Liver (tissue), 9 donors: ENCODE data around the gene CAPS. TPM values are rescaled to one million over a fixed set of nuclear protein-coding genes. Genes with fewer than 3 reads are reported as not detected.

Experiments used
- DNase-seq: peaks from one replicate; pipeline ENCODE4 v3.0.0-alpha.2; 2017; ENCODE audit warnings: low spot score
- H3K27ac ChIP-seq, 2 donors: one replicate each; pipeline ENCODE4 v1.7.0; 2013; ENCODE audit warnings: inconsistent platforms in 2 of 2, low read length in 2 of 2, control low read depth in 1 of 2, low read depth in 1 of 2, mild to moderate bottlenecking in 1 of 2
- H3K27me3 ChIP-seq, 4 donors: one replicate each; pipeline versions ENCODE4 v1.6.1 to v1.7.0; 2013; ENCODE audit warnings: low read length in 3 of 4, inconsistent platforms in 1 of 4, mild to moderate bottlenecking in 1 of 4, moderate library complexity in 1 of 4; ENCODE audit not compliant: control insufficient read depth in 4 of 4, insufficient read depth in 4 of 4
- H3K36me3 ChIP-seq, 4 donors: one replicate each; pipeline versions ENCODE4 v1.6.1 to v1.7.0; 2013; ENCODE audit warnings: low read length in 3 of 4, mild to moderate bottlenecking in 3 of 4, low read depth in 1 of 4, moderate library complexity in 1 of 4; ENCODE audit not compliant: control insufficient read depth in 4 of 4, insufficient read depth in 3 of 4
- H3K4me1 ChIP-seq, 4 donors: one replicate each; pipeline versions ENCODE4 v1.6.1 to v1.7.0; 2013; ENCODE audit warnings: low read length in 3 of 4, mild to moderate bottlenecking in 3 of 4, moderate library complexity in 1 of 4; ENCODE audit not compliant: control insufficient read depth in 4 of 4, insufficient read depth in 4 of 4
- H3K4me3 ChIP-seq, 3 donors: one replicate each; pipeline versions ENCODE4 v1.6.1 to v1.7.0; 2013; ENCODE audit warnings: low read length in 3 of 3, control low read depth in 1 of 3, low read depth in 1 of 3, mild to moderate bottlenecking in 1 of 3
- H3K9ac ChIP-seq, 2 donors: one replicate each; pipeline ENCODE4 v1.7.0; 2013; ENCODE audit warnings: low read length in 2 of 2, mild to moderate bottlenecking in 2 of 2, moderate library complexity in 2 of 2, control low read depth in 1 of 2, low read depth in 1 of 2
- H3K9me3 ChIP-seq, 4 donors: one replicate each; pipeline versions ENCODE4 v1.6.1 to v1.7.0; 2013; ENCODE audit warnings: low read length in 3 of 4; ENCODE audit not compliant: control insufficient read depth in 4 of 4
- CTCF ChIP-seq: fragments of 150-350 bp; IDR thresholded peaks from 2 replicates; pipeline ENCODE4 v1.5.1; 2017; ENCODE audit warnings: improper control_type of control experiment, low read depth, low read length; ENCODE audit not compliant: missing input control
- EGR1 ChIP-seq, 2 donors: IDR thresholded peaks; 2 replicates each; pipeline ENCODE4 v1.6.1; 2016 to 2018; ENCODE audit warnings: antibody characterized with exemption in 2 of 2, low read depth in 2 of 2
- FOXA1 ChIP-seq: IDR thresholded peaks from 2 replicates; pipeline ENCODE4 v1.6.1; 2016; ENCODE audit warnings: antibody characterized with exemption
- FOXA2 ChIP-seq: IDR thresholded peaks from 2 replicates; pipeline ENCODE4 v1.6.1; 2016; ENCODE audit warnings: antibody characterized with exemption
- GABPA ChIP-seq, 2 donors: IDR thresholded peaks in 1 of 2; conservative IDR thresholded peaks in 1 of 2; 2 replicates each; pipeline ENCODE4 v1.6.1; 2016; ENCODE audit warnings: antibody characterized with exemption in 2 of 2, mild to moderate bottlenecking in 1 of 2, moderate library complexity in 1 of 2
- HNF4A ChIP-seq, 2 donors: conservative IDR thresholded peaks; 2 replicates each; pipeline ENCODE4 v1.6.1; 2016; ENCODE audit warnings: antibody characterized with exemption in 2 of 2, mild to moderate bottlenecking in 2 of 2
- HNF4G ChIP-seq: IDR thresholded peaks from 2 replicates; pipeline ENCODE4 v1.6.1; 2016; ENCODE audit warnings: antibody characterized with exemption
- JUND ChIP-seq, 2 donors: IDR thresholded peaks; 2 replicates each; pipeline ENCODE4 v1.6.1; 2016; ENCODE audit warnings: antibody characterized with exemption in 2 of 2
- MAX ChIP-seq: IDR thresholded peaks from 2 replicates; pipeline ENCODE4 v1.6.1; 2016; ENCODE audit warnings: antibody characterized with exemption
- NR2F2 ChIP-seq: IDR thresholded peaks from 2 replicates; pipeline ENCODE4 v1.6.1; 2016; ENCODE audit warnings: antibody characterized with exemption
- RAD21 ChIP-seq, 2 donors: IDR thresholded peaks; 2 replicates each; pipeline ENCODE4 v1.6.1; 2016; ENCODE audit warnings: antibody characterized with exemption in 2 of 2, mild to moderate bottlenecking in 2 of 2
- RXRA ChIP-seq, 2 donors: IDR thresholded peaks; 2 replicates each; pipeline ENCODE4 v1.6.1; 2017 to 2018; ENCODE audit warnings: antibody characterized with exemption in 2 of 2, mild to moderate bottlenecking in 1 of 2
- TAF1 ChIP-seq: conservative IDR thresholded peaks from 2 replicates; pipeline ENCODE4 v1.6.1; 2016; ENCODE audit warnings: antibody characterized with exemption, mild to moderate bottlenecking
- YY1 ChIP-seq: IDR thresholded peaks from 2 replicates; pipeline ENCODE4 v1.6.1; 2016; ENCODE audit warnings: antibody characterized with exemption, mild to moderate bottlenecking
- WGBS: extraction: QIAGEN DNeasy Blood & Tissue Kit; methylation state at CpG from one replicate; pipeline ENCODE4 v1.1.7; 2013; 5-methylcytosine and 5-hydroxymethylcytosine counted together
- polyA plus RNA-seq, 2 donors: library from polyadenylated mRNA; stranded (reverse) in 1 of 2; unstranded in 1 of 2; fragments of 200-250 nt in 1 of 2; fragments of >200 nt in 1 of 2; fragmentation: Nextera tagmentation in 1 of 2; extraction: Ambion mirVana in 1 of 2; gene quantifications; one replicate each; pipeline versions ENCODE4 v1.2.1 to v1.2.3, GENCODE V29; 2013 to 2015
- total RNA-seq, 2 donors: library from RNA; depleted of rRNA; stranded (reverse); fragments of >200 nt; gene quantifications; one replicate each; pipeline ENCODE4 v1.2.3, GENCODE V29; 2014
- TF ChIP-seq, protein P1 (sequence below): IDR thresholded peaks from 2 replicates; pipeline ENCODE4 v1.6.1; 2016; ENCODE audit warnings: antibody characterized with exemption
- TF ChIP-seq, protein P2 (sequence below): IDR thresholded peaks from 2 replicates; pipeline ENCODE4 v1.6.1; 2016; ENCODE audit warnings: antibody characterized with exemption
- TF ChIP-seq, protein P3 (sequence below): IDR thresholded peaks from 2 replicates; pipeline ENCODE4 v1.6.1; 2016; ENCODE audit warnings: antibody characterized with exemption, mild to moderate bottlenecking
- donor health status: healthy.
- donor health status: healthy.
- donor health status: healthy.
- donor health status: healthy.
- donor health status: healthy.

The CAPS gene
- total and polyA plus RNA-seq, 4 donors = 2.1 to 11.4 (median 3.5) TPM

GRCh38 chr19:5957170-5957569 is 43.1 kb downstream of the CAPS start:
- Histone ChIP-seq H3K9ac (no peak overlapping the region), H3K36me3 (no peaks in the 10 kb centered on the region), H3K9me3 (no peaks in the 10 kb centered on the region), H3K4me1 (peaks cover 30 to 72% (median 46%) of the 10 kb centered on the region in 4 donors), H3K27ac (no peak overlapping the region), H3K4me3 (no peak overlapping the region), H3K27me3 (no peaks in the 10 kb centered on the region)
- 72% methylated on average over 10 of the region's 10 CpGs for WGBS
- no peak for DNase-seq
- no peak for TF ChIP-seq YY1
- no peak for TF ChIP-seq TAF1
- TF ChIP-seq HNF4A (conservative IDR thresholded peaks at IDR 0.05) = no peak
- TF ChIP-seq, protein P1, sequence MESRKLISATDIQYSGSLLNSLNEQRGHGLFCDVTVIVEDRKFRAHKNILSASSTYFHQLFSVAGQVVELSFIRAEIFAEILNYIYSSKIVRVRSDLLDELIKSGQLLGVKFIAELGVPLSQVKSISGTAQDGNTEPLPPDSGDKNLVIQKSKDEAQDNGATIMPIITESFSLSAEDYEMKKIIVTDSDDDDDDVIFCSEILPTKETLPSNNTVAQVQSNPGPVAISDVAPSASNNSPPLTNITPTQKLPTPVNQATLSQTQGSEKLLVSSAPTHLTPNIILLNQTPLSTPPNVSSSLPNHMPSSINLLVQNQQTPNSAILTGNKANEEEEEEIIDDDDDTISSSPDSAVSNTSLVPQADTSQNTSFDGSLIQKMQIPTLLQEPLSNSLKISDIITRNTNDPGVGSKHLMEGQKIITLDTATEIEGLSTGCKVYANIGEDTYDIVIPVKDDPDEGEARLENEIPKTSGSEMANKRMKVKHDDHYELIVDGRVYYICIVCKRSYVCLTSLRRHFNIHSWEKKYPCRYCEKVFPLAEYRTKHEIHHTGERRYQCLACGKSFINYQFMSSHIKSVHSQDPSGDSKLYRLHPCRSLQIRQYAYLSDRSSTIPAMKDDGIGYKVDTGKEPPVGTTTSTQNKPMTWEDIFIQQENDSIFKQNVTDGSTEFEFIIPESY = no peak
- no peak for TF ChIP-seq MAX
- no peak for TF ChIP-seq RAD21 (IDR thresholded peaks at IDR 0.05)
- no peak for TF ChIP-seq CTCF
- no peak for TF ChIP-seq RXRA (IDR thresholded peaks at IDR 0.05)
- TF ChIP-seq FOXA2 = no peak
- no peak for TF ChIP-seq GABPA (IDR thresholded peaks at IDR 0.05 in 1 of 2, conservative IDR thresholded peaks at IDR 0.05 in 1 of 2)
- TF ChIP-seq NR2F2 = no peak
- TF ChIP-seq JUND (IDR thresholded peaks at IDR 0.05) = no peak
- TF ChIP-seq, protein P2, sequence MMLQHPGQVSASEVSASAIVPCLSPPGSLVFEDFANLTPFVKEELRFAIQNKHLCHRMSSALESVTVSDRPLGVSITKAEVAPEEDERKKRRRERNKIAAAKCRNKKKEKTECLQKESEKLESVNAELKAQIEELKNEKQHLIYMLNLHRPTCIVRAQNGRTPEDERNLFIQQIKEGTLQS = no peak
- TF ChIP-seq HNF4G = no peak

DNA sequence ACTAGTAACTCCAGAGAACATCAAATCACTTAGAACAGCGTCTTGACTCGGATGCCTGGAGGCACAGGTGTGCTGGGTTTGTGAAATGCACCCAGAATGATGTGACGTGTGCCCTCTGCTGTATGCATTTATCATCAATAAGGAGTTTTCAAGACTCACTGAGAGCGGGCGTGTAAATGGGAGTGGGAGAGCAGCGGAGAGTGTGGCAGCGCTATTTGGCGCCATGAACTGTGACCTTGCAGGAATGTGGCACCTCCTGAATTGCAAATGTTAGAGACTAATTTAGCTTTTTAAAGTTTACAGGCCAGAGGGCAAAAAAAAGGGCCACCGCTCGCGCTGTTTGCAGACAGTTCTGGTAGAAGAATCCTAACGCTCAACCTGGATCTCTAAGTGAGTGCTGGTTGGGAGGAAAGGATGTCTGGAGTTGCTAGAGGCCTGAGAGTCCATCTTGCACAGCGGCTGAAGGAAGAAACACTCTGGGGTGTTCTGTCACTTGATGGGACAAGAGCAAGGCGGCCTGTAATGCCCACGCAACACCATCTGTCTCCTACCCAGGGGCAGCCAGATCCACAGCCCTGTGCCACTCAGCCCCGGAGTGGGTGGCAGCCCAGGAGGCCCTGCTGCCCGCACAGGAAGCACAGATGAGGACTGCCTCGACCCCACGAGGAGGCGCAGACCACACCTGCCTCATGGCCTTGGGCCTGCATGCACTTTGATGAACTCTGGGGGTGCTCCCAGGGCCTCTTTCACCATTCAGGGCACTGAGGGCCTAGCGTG is 44.2 kb downstream of the CAPS start:
- TF ChIP-seq HNF4A (conservative IDR thresholded peaks at IDR 0.05) (peak in 1 of 2 donors; percentile 46), RAD21 (IDR thresholded peaks at IDR 0.05) (no peak)
- no peaks in the 10 kb centered on the region for H3K9me3 ChIP-seq
- no peaks in the 10 kb centered on the region for H3K27me3 ChIP-seq
- no peak overlapping the region for H3K27ac ChIP-seq
- H3K4me1 ChIP-seq = peaks cover 34 to 72% (median 48%) of the 10 kb centered on the region in 4 donors
- H3K9ac ChIP-seq = no peak overlapping the region
- 78% methylated on average over 21 of the region's 21 CpGs for WGBS
- no peak overlapping the region for H3K4me3 ChIP-seq
- DNase-seq = no peak
- H3K36me3 ChIP-seq = no peaks in the 10 kb centered on the region

- DNase-seq = no peak
- Histone ChIP-seq H3K27ac (no peak overlapping the region), H3K9me3 (no peaks in the 10 kb centered on the region), H3K27me3 (no peaks in the 10 kb centered on the region), H3K4me3 (no peak overlapping the region), H3K4me1 (peaks cover 30 to 71% (median 46%) of the 10 kb centered on the region in 4 donors), H3K36me3 (no peaks in the 10 kb centered on the region), H3K9ac (no peak overlapping the region)
- no peak for TF ChIP-seq HNF4A (conservative IDR thresholded peaks at IDR 0.05)
- TF ChIP-seq GABPA (IDR thresholded peaks at IDR 0.05 in 1 of 2, conservative IDR thresholded peaks at IDR 0.05 in 1 of 2) = no peak
- no peak for TF ChIP-seq HNF4G
- TF ChIP-seq FOXA2 = no peak
- TF ChIP-seq EGR1 (IDR thresholded peaks at IDR 0.05; ENCODE audit: low read depth in 2 of 2) = no peak
- TF ChIP-seq, protein P1 = no peak
- no peak for TF ChIP-seq JUND (IDR thresholded peaks at IDR 0.05)
- TF ChIP-seq, protein P3, sequence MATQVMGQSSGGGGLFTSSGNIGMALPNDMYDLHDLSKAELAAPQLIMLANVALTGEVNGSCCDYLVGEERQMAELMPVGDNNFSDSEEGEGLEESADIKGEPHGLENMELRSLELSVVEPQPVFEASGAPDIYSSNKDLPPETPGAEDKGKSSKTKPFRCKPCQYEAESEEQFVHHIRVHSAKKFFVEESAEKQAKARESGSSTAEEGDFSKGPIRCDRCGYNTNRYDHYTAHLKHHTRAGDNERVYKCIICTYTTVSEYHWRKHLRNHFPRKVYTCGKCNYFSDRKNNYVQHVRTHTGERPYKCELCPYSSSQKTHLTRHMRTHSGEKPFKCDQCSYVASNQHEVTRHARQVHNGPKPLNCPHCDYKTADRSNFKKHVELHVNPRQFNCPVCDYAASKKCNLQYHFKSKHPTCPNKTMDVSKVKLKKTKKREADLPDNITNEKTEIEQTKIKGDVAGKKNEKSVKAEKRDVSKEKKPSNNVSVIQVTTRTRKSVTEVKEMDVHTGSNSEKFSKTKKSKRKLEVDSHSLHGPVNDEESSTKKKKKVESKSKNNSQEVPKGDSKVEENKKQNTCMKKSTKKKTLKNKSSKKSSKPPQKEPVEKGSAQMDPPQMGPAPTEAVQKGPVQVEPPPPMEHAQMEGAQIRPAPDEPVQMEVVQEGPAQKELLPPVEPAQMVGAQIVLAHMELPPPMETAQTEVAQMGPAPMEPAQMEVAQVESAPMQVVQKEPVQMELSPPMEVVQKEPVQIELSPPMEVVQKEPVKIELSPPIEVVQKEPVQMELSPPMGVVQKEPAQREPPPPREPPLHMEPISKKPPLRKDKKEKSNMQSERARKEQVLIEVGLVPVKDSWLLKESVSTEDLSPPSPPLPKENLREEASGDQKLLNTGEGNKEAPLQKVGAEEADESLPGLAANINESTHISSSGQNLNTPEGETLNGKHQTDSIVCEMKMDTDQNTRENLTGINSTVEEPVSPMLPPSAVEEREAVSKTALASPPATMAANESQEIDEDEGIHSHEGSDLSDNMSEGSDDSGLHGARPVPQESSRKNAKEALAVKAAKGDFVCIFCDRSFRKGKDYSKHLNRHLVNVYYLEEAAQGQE = no peak
- no peak for TF ChIP-seq RAD21 (IDR thresholded peaks at IDR 0.05)
- TF ChIP-seq MAX = no peak
- TF ChIP-seq FOXA1 = no peak
- WGBS = 92% methylated on average over 10 of the region's 10 CpGs
These were observed 44.7 kb downstream of the CAPS start for GRCh38 chr19:5958851-5959122.
